ENCODE data around the gene CFAP100.

DNA sequence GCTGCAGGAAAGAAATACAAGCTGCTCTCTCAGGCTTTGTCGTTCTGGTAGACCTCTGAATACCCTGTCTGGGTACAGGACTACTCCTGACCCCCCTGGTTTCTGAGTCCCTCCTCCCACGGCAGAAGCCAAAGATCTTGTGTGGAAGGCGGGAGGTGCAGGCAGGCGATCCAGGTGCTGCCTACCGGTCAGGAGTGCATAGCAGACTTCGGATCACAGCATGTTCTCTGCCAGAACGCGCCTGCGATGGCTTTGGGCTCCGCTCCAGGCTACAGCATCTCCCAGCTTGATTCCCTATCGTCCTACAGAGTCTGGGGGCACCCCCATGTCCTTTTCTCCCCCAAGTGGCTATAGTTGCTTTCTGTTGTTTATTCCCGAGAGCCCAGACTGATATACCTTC is 2.5 kb upstream of the CFAP100 start:
- TF ChIP-seq, protein P1, sequence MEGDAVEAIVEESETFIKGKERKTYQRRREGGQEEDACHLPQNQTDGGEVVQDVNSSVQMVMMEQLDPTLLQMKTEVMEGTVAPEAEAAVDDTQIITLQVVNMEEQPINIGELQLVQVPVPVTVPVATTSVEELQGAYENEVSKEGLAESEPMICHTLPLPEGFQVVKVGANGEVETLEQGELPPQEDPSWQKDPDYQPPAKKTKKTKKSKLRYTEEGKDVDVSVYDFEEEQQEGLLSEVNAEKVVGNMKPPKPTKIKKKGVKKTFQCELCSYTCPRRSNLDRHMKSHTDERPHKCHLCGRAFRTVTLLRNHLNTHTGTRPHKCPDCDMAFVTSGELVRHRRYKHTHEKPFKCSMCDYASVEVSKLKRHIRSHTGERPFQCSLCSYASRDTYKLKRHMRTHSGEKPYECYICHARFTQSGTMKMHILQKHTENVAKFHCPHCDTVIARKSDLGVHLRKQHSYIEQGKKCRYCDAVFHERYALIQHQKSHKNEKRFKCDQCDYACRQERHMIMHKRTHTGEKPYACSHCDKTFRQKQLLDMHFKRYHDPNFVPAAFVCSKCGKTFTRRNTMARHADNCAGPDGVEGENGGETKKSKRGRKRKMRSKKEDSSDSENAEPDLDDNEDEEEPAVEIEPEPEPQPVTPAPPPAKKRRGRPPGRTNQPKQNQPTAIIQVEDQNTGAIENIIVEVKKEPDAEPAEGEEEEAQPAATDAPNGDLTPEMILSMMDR (IDR thresholded peaks at IDR 0.05) = no peak
- TF ChIP-seq POLR2A (IDR thresholded peaks at IDR 0.05; ENCODE audit: low read depth) (no peak), EP300 (IDR thresholded peaks at IDR 0.05) (no peak), POLR2AphosphoS5 (IDR thresholded peaks at IDR 0.05) (no peak)
